Activated B cell treated with CpG ODN at 0.5 μM for 24 hours (primary cell): ENCODE results near the gene KCTD3. TPM values are rescaled to one million over a fixed set of nuclear protein-coding genes. Genes with fewer than 3 reads are reported as not detected.

Experiments used
- ATAC-seq: fragments of 200-7000 bp; cut with Tn5 transposase; one replicate; pipeline ENCODE4 v1.10.0; 2021; ENCODE audit warnings: low read depth, mild to moderate bottlenecking, moderate library complexity
- CTCF ChIA-PET: fragments of 350-600 bp; sonication (Branson Sonifier 250); formaldehyde crosslinking; loops from one replicate; lab custom pipeline; 2021; ENCODE audit warnings: antibody characterized with exemption; lab: Charles Lee
- POLR2A ChIA-PET: fragments of 350-600 bp; sonication (Branson Sonifier 250); formaldehyde crosslinking; loops from one replicate; lab custom pipeline; 2021; ENCODE audit warnings: antibody characterized with exemption; lab: Charles Lee
- DNase-seq: peaks from one replicate; pipeline ENCODE4 v3.0.0; 2022
- H3K27ac Mint-ChIP-seq: one replicate; pipeline ENCODE4 v1.8.0; 2020; ENCODE audit warnings: mixed read lengths
- H3K27me3 Mint-ChIP-seq: one replicate; pipeline ENCODE4 v1.8.0; 2021; ENCODE audit warnings: mixed read lengths
- H3K36me3 Mint-ChIP-seq: one replicate; pipeline ENCODE4 v1.8.0; 2021; ENCODE audit warnings: low read depth, mixed read lengths
- H3K4me1 Mint-ChIP-seq: one replicate; pipeline ENCODE4 v1.8.0; 2021; ENCODE audit warnings: mixed read lengths
- H3K4me3 Mint-ChIP-seq: one replicate; pipeline ENCODE4 v1.8.0; 2020; ENCODE audit warnings: mild to moderate bottlenecking, mixed read lengths
- H3K9me3 Mint-ChIP-seq: one replicate; pipeline ENCODE4 v1.8.0; 2020; ENCODE audit warnings: mixed read lengths
- CTCF ChIP-seq: fragments of 200-600 bp; IDR thresholded peaks from one replicate; pipeline ENCODE4 v1.8.0; 2022; ENCODE audit warnings: antibody characterized with exemption, mild to moderate bottlenecking
- intact Hi-C: fragments of 100-400 bp; cut with micrococcal nuclease; formaldehyde crosslinking; loops from one replicate; pipeline ENCODE4 v1.15.1; 2024
- total RNA-seq: library from RNA; stranded (reverse); gene quantifications from 2 replicates; pipeline ENCODE4 v1.2.3, GENCODE V29; 2022

KCTD3 gene
- 4.1 and 5.8 TPM in 2 replicates for total RNA-seq

- peaks cover 4% of the 10 kb centered on the region for H3K36me3 Mint-ChIP-seq
- peak within 1 kb of the TSS; percentile 91 for H3K4me3 Mint-ChIP-seq
- CTCF ChIA-PET: no interaction called here
- H3K9me3 Mint-ChIP-seq: no peaks in the 10 kb centered on the region
- POLR2A ChIA-PET: no interaction called here
- TF ChIP-seq CTCF: no peak
- DNase-seq: peak; percentile 40
- peaks cover 27% of the 10 kb centered on the region for H3K4me1 Mint-ChIP-seq
- peak within 1 kb of the TSS; percentile 37 for H3K27ac Mint-ChIP-seq
- intact Hi-C loops: no loop called here
- peak; percentile 65 for ATAC-seq
- peaks cover 8% of the 10 kb centered on the region for H3K27me3 Mint-ChIP-seq
Observed at GRCh38 chr1:215566556-215567490, at the start of gene KCTD3. Gene KCTD3 (plus strand): TSS chr1:215567304. CDS start chr1:215567686, 382 bp downstream.

- H3K4me3 Mint-ChIP-seq: no peak overlapping the region
- TF ChIP-seq CTCF: no peak
- DNase-seq (no peak), ATAC-seq (no peak)
- ChIA-PET CTCF (no interaction called here), POLR2A (no interaction called here)
- peaks cover 15% of the 10 kb centered on the region for H3K9me3 Mint-ChIP-seq
- H3K36me3 Mint-ChIP-seq: no peaks in the 10 kb centered on the region
- H3K27ac Mint-ChIP-seq: no peak overlapping the region
- H3K27me3 Mint-ChIP-seq: no peaks in the 10 kb centered on the region
- intact Hi-C loops: no loop called here
- no peaks in the 10 kb centered on the region for H3K4me1 Mint-ChIP-seq
Observed at GRCh38 chr1:215517441-215517891, 49.6 kb upstream of the KCTD3 start.

- no peak for TF ChIP-seq CTCF
- Mint-ChIP-seq H3K9me3 (peaks cover 8% of the 10 kb centered on the region), H3K27me3 (no peaks in the 10 kb centered on the region), H3K4me1 (no peaks in the 10 kb centered on the region), H3K4me3 (no peak overlapping the region), H3K36me3 (no peaks in the 10 kb centered on the region), H3K27ac (no peak overlapping the region)
- POLR2A ChIA-PET: no interaction called here
- intact Hi-C loops: no loop called here
- CTCF ChIA-PET: no interaction called here
- ATAC-seq (no peak), DNase-seq (no peak)
Observed at GRCh38 chr1:215518594-215518993, 48.5 kb upstream of the KCTD3 start.

- Mint-ChIP-seq H3K36me3 (no peaks in the 10 kb centered on the region), H3K4me1 (no peaks in the 10 kb centered on the region), H3K4me3 (no peak overlapping the region), H3K9me3 (no peaks in the 10 kb centered on the region), H3K27me3 (no peaks in the 10 kb centered on the region), H3K27ac (no peak overlapping the region)
- ATAC-seq (no peak), DNase-seq (no peak)
- POLR2A ChIA-PET: no interaction called here
- TF ChIP-seq CTCF: no peak
- intact Hi-C loops: no loop called here
- CTCF ChIA-PET: no interaction called here
Observed at GRCh38 chr1:215521279-215521678, 45.8 kb upstream of the KCTD3 start.

GRCh38 chr1:215523128-215523861, 43.8 kb upstream of the KCTD3 start:
- ChIA-PET CTCF (interaction anchor here (1.6 kb wide), 1 partner anchor 1262 kb away, joined by 6 read pairs; no protein-coding TSS in a partner anchor), POLR2A (no interaction called here)
- Mint-ChIP-seq H3K4me3 (no peak overlapping the region), H3K36me3 (no peaks in the 10 kb centered on the region), H3K27ac (no peak overlapping the region), H3K9me3 (no peaks in the 10 kb centered on the region), H3K27me3 (no peaks in the 10 kb centered on the region), H3K4me1 (no peaks in the 10 kb centered on the region)
- DNase-seq: no peak
- ATAC-seq: no peak
- intact Hi-C loops: no loop called here
- no peak for TF ChIP-seq CTCF
